GM11168 (cell line): ENCODE measurements around the gene GON4L.
"Not testable (repeated sequence)": the region's sequence is repeated elsewhere in the genome, so short reads cannot be mapped to it uniquely, and the experiment has no call there.

Source experiments
- in situ Hi-C: fragments of 300-500 bp; cut with MboI; formaldehyde crosslinking; loops from one replicate; pipeline ENCODE4 v1.12.0; 2022; ENCODE audit warnings: low sequenced_read_pairs; ENCODE audit not compliant: unreplicated experiment

Gene GON4L, protein sequence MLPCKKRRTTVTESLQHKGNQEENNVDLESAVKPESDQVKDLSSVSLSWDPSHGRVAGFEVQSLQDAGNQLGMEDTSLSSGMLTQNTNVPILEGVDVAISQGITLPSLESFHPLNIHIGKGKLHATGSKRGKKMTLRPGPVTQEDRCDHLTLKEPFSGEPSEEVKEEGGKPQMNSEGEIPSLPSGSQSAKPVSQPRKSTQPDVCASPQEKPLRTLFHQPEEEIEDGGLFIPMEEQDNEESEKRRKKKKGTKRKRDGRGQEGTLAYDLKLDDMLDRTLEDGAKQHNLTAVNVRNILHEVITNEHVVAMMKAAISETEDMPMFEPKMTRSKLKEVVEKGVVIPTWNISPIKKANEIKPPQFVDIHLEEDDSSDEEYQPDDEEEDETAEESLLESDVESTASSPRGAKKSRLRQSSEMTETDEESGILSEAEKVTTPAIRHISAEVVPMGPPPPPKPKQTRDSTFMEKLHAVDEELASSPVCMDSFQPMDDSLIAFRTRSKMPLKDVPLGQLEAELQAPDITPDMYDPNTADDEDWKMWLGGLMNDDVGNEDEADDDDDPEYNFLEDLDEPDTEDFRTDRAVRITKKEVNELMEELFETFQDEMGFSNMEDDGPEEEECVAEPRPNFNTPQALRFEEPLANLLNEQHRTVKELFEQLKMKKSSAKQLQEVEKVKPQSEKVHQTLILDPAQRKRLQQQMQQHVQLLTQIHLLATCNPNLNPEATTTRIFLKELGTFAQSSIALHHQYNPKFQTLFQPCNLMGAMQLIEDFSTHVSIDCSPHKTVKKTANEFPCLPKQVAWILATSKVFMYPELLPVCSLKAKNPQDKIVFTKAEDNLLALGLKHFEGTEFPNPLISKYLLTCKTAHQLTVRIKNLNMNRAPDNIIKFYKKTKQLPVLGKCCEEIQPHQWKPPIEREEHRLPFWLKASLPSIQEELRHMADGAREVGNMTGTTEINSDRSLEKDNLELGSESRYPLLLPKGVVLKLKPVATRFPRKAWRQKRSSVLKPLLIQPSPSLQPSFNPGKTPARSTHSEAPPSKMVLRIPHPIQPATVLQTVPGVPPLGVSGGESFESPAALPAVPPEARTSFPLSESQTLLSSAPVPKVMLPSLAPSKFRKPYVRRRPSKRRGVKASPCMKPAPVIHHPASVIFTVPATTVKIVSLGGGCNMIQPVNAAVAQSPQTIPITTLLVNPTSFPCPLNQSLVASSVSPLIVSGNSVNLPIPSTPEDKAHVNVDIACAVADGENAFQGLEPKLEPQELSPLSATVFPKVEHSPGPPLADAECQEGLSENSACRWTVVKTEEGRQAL (N-terminal part only)

DNA sequence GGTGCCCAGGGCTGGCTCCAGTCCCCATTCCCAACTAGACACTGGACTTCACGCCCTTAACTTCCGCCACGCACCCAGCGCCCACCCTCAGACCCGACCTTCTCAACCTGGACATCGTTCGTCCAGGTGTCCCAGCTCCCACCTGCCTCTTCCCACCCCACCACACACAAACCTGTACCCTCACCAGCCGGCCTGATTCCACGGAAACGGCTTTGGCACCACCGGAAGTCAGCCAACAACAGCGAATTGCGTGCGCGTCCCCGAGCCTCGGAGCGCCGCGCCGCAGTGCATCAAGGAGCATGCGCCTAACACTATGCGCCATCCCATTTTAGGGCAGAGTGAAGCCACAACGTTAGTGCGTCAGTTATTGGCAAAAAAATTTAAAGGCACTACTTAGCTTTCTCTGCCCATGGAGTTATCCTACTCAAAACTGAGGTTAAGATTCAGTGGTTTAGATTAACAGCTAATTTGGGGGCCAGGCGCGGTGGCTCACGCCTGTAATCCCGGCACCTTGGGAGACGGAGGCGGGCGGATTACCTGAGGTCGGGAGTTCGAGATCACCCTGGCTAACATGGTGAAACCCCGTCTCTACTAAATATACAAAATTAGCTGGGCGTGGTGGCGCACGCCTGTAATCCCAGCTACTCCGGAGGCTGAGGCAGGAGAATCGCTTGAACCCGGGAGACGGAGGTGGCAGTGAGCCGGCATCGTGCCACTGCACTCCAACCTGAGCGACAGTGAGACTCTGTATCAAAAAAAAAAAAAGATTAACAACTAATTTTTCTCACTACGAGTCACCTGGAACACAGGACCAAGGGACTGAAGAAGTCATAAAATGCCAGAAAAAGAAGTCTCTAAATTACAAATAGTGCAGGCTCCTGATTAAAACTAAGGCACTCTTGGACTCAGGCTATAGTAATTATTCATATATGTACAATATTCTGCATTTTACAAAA is at the start of gene GON4L:
Gene GON4L, minus strand, starts transcription at position 240 of the 956 bp plus-strand sequence. CDS start 3,434 bp downstream, outside the sequence.
- in situ Hi-C loops = no loop called here

- in situ Hi-C loops = no loop called here
These were observed 47.2 kb upstream of the GON4L start for GRCh38 chr1:155904261-155904660.

DNA sequence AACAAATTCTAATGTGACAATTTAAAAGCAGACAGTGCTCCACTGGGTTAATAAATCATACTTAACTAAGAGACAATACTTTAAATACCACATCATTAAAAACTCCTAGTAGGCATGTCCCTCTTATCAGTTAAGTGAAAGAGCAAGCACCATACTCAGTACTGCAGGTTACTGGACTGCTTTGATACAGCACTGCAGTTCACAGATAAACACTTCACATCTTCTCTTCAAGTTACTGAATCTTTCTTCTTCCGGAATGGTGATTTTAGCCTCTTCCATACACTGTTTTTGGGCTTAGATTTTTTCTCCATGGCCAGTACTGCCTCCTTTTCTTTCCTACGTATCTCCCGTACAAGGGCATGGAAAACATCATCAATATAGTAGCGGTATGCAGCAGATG is 43.1 kb upstream of the GON4L start:
- in situ Hi-C loops = no loop called here

DNA sequence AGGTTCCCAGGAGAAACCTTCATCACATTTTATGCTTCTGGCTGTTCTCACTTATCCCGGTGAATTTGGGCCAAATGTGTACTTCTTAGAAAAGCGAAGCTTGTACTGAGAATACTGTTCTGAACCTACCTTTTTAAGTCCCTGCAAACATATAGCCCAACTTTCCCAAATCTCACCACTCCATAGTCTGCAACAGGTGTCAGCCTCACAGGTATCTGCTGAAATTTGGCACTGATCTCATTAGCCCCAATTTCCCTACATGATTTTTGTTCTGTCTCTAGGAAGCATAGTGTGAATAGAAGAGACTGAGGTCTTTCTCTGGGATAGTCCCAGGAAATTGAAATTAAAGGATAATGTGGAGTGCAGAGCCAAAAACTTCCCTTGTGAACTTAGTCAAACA is 42.7 kb upstream of the GON4L start:
- in situ Hi-C loops = no loop called here

- in situ Hi-C loops = no loop called here
These were observed 41.9 kb upstream of the GON4L start for GRCh38 chr1:155898888-155899287.

- in situ Hi-C loops = no loop called here
These were observed 40.7 kb upstream of the GON4L start for GRCh38 chr1:155897746-155898145.

DNA sequence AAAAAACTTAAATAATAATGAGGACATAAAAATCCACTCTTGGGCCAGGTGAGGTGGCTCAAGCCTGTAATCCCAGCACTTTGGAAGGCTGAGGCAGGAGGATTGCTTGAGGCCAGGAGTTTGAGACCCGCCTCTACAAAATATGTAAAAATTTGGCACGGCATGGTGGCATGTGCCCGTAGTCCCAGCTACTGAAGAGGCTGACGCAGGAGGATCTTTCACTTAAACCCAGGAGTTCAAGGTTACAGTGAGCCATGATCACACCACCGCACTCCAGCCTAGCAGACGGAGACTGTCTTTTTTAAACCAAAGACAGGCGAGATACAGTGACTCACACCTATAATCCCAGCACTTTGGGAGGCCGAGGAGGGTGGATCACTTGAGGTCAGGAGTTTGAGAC is 39.5 kb upstream of the GON4L start:
- in situ Hi-C loops = not testable (repeated sequence)

GRCh38 chr1:155895617-155896016 is 38.6 kb upstream of the GON4L start:
- in situ Hi-C loops = not testable (repeated sequence)

DNA sequence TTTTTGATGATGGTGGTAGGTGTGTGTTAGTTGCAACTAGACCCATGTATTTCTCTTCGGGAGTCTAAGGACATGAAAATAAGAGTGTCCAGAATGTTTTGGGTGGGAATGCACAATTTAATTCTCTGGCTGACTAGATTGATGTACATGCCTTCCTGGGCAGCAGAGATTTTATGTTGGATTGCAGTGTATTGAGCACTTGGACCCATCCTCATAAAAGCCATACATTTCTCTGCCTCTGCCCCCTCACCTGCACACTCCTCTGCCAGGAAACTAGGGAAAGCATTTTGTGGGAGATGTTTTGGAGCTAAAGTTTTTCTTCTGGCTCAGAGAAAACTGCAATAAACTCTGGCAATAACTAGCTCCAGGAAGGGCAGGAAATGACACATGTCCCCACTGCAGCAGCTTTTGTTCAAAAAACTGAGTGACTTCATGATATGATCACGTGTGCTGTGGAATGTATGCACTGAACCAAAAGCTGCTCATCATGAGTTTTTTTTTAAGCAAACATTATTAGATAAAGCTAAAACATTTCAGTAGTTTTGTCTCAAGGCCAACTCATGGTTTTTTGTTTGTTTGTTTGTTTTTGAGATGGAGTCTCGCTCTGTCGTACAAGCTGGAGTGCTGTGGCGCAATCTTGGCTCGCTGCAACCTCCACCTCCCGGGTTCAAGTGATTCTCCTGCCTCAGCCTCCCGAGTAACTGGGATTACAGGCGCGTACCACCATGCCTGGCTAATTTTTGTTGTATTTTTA is 36.6 kb upstream of the GON4L start:
- in situ Hi-C loops = no loop called here

DNA sequence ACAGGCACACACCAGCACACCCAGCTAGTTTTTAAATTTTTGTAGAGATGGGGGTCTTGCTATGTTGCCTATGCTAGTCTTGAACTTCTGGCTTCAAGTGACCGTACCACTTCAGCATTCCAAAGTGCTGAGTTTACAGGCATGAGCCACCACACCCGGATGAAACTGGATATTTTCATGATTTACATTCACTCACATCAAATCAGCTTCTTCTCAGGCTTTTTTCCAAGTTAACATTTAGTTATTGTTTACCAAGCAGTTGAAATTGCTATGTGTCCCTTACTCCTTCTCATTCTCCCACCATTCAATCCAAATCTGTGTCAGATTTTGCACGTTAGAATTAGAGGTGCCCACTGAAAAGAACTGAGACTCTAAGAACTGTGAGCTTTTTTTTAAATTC is 35.8 kb upstream of the GON4L start:
- in situ Hi-C loops = no loop called here

DNA sequence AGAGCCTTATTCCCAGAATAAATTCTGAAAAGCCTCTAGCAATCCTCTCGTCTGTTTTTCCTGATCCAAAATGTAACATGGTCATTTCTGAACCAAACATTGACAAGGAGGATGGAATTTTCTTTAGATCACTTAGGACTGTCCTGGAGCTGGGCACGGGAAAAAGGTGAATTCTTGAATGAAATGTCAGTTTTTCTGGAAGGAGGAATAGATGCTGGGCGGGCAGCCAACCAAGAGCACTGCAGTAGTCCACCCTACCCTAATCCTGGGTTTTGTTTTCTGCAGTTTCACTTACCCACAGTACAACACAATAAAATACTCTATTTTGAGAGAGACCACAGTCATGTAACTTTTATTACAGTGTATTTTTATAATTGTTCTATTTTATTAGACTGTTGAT is 33.2 kb upstream of the GON4L start:
- in situ Hi-C loops = no loop called here

GRCh38 chr1:155889566-155889965 is 32.6 kb upstream of the GON4L start:
- in situ Hi-C loops = no loop called here

DNA sequence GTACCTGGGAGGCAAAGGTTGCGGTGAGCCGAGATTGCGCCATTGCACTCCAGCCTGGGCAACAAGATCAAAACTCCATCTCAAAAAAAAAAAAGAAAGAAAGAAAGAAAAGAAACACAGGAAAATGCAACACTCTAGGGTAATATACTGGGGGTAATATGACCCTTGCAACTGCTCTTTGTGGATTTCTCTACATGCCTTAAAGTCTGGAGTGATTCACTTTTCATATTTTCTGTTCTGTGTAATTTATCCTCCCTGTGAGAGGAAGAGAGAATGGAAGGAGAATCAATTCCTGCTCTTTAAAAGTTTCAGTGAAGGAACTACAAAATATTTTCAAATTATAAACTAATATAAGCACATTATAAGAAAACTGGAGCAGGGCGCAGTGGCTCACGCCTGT is 31.5 kb upstream of the GON4L start:
- in situ Hi-C loops = no loop called here

- in situ Hi-C loops = no loop called here
These were observed 28.0 kb upstream of the GON4L start for GRCh38 chr1:155884982-155885381.

- in situ Hi-C loops = no loop called here
These were observed 27.3 kb upstream of the GON4L start for GRCh38 chr1:155884031-155884960.

DNA sequence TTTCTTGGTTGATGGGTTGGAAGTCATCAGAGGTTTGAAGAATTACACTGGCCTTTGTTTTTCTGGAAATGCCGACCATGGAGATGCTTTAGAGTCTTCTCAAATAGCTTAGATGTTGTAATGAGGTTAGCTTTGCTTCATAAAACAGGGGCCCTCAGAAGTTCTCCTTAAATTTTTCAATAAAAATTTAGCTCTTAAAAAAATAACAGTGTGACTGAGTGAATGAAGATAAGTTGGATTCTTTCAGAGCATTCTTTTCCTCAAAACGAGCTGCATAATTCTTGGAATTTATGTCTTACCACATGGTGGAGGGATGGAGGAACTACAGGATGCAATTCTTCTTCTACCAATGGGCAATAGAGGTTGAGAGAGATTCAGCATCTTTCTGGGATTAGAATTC is 25.8 kb upstream of the GON4L start:
- in situ Hi-C loops = no loop called here

DNA sequence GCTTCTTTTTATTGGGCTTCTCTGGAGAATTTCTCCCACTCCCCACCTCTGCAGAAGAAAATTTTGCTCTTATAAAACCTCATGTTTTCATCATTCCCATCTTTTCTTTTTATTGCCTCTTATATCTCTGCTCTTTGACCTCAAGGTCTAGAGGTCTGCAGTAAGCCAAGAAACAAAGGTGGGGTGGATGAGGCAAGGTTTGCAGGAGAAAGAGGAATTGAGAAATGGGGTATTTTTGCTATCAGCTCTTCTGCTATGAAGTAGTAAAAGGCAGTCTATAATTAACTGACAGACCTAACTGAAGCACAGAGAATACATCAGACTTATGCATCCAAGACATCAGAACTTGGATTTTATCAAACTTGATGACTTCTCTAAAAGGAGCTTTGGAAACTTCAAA is 25.2 kb upstream of the GON4L start:
- in situ Hi-C loops = no loop called here

DNA sequence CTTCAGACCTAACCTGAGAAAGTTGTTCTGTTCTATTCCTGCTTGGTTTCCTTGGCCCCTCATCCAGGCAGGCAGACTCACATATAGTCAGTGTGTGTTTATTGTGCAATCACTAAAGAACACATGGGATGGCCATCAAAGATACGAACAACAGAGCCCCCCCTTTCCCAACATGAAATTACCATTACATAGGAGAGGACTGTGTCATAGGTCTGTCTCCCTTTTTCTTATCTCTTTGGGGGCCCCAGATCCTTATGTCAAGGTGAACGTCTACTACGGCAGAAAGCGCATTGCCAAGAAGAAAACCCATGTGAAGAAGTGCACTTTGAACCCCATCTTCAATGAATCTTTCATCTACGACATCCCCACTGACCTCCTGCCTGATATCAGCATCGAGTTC is 23.9 kb upstream of the GON4L start:
- in situ Hi-C loops = no loop called here
